Fibroblast of skin of scalp (primary cell): Measurements from ENCODE around the gene DYRK2.

Experiments used
- DNase-seq: peaks from one replicate; pipeline ENCODE4 v3.0.0-alpha.2; 2013

Gene DYRK2

GRCh38 chr12:67705394-67706370 is 57.1 kb downstream of the DYRK2 start:
- DNase-seq: peak; percentile 96

- no peak for DNase-seq
These were observed 60.9 kb downstream of the DYRK2 start for GRCh38 chr12:67709367-67709954.

GRCh38 chr12:67710582-67710981 is 62.0 kb downstream of the DYRK2 start:
- DNase-seq: peak; percentile 41

GRCh38 chr12:67712011-67712410 is 63.5 kb downstream of the DYRK2 start:
- peak; percentile 61 for DNase-seq

DNA sequence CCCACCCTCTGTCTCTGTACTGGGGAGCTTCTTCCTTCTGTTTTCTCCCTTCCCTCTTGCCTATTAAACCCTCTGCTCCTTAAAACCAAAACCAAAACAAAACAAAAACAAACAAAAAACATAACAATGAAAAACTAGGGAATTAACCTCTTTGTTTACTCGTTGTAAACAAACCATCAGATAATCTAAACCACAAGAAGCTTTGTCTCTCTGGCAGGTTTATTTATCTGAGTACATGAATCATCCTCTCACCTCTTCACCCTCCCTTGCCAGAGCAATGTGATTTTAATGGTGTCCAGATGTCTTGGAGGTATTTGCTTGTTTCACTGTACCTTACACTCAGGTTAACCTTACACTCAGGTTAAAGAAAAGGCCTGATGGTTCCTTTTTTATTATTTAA is 66.1 kb downstream of the DYRK2 start:
- DNase-seq: no peak
